Measurements from ENCODE around the gene CXADR.

Gene CXADR

GRCh38 chr21:17583898-17584297, 71.1 kb downstream of the CXADR start:
- TF ChIP-seq CTCF (IDR thresholded peaks at IDR 0.05; ENCODE audit: extremely low read depth, insufficient read depth, missing control alignments), result no peak
- no peak for DNase-seq (ENCODE audit: low spot score)
- in situ Hi-C loops (cut with MboI; ENCODE audit: low pct_unique_long_range_greater_than_20kb, low sequenced_read_pairs, unreplicated experiment), result loop anchor here (25.0 kb wide), 1 partner anchor 197 kb away; no protein-coding TSS in a partner anchor

GRCh38 chr21:17585875-17586450, 73.1 kb downstream of the CXADR start:
- TF ChIP-seq CTCF (IDR thresholded peaks at IDR 0.05; ENCODE audit: extremely low read depth, insufficient read depth, missing control alignments), result peak; percentile 47
- in situ Hi-C loops (cut with MboI; ENCODE audit: low pct_unique_long_range_greater_than_20kb, low sequenced_read_pairs, unreplicated experiment), result loop anchor here (25.0 kb wide), 1 partner anchor 199 kb away; no protein-coding TSS in a partner anchor
- peak; percentile 27 for DNase-seq (ENCODE audit: low spot score)

DNA sequence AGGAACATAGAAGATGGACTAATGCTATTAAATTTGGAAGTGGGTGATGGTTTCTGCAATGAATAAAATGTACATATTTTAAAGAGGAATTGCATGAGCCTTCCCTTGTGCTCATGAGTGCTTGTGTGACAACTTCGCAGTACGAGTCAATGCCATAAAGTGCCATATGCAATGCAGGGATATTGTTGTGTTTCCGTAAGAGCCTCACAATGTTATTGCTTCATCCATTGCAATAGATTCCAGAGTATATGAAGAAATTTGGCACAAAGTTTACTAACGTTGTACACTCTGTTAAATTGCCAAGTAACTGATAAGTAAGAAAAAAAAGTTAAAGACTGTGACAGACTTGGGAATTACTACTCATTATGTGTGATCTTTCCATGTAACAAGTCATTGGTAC, 77.6 kb downstream of the CXADR start:
- no peak for TF ChIP-seq CTCF (IDR thresholded peaks at IDR 0.05; ENCODE audit: extremely low read depth, insufficient read depth, missing control alignments)
- in situ Hi-C loops (cut with MboI; ENCODE audit: low pct_unique_long_range_greater_than_20kb, low sequenced_read_pairs, unreplicated experiment), result loop anchor here (25.0 kb wide), 1 partner anchor 203 kb away; no protein-coding TSS in a partner anchor
- no peak for DNase-seq (ENCODE audit: low spot score)

- in situ Hi-C loops (cut with MboI; ENCODE audit: low pct_unique_long_range_greater_than_20kb, low sequenced_read_pairs, unreplicated experiment), result loop anchor here (25.0 kb wide), 1 partner anchor 210 kb away; no protein-coding TSS in a partner anchor
- TF ChIP-seq CTCF (IDR thresholded peaks at IDR 0.05; ENCODE audit: extremely low read depth, insufficient read depth, missing control alignments), result no peak
- DNase-seq (ENCODE audit: low spot score), result no peak
Measured at GRCh38 chr21:17597680-17598079, 84.8 kb downstream of the CXADR start.

- in situ Hi-C loops (cut with MboI; ENCODE audit: low pct_unique_long_range_greater_than_20kb, low sequenced_read_pairs, unreplicated experiment), result loop anchor here (25.0 kb wide), 1 partner anchor 211 kb away; no protein-coding TSS in a partner anchor
- no peak for TF ChIP-seq CTCF (IDR thresholded peaks at IDR 0.05; ENCODE audit: extremely low read depth, insufficient read depth, missing control alignments)
Measured at GRCh38 chr21:17598437-17598836, 85.6 kb downstream of the CXADR start.

DNA sequence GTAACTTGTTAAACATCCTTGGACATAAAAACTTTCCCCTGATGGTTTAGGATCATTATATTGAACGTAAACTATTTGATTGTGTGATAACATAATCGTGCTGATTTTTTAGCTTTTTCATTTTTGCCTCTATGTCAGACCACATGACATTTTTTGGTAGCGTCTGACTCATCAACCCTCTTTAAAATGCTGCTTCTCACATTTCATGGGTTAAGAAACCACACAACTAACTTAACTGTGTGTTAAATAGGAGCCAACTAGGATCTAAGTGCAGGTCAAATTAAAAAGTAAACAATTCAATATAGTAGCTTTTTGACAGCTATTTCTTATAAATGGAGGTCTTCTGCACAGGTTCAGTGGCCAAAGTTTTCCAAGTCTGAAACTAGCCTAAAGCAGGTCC, 90.0 kb downstream of the CXADR start:
- no peak for TF ChIP-seq CTCF (IDR thresholded peaks at IDR 0.05; ENCODE audit: extremely low read depth, insufficient read depth, missing control alignments)
- no peak for DNase-seq (ENCODE audit: low spot score)
- in situ Hi-C loops (cut with MboI; ENCODE audit: low pct_unique_long_range_greater_than_20kb, low sequenced_read_pairs, unreplicated experiment), result no loop called here

More at GRCh38 chr21:17598437-17598836, 85.6 kb downstream of the CXADR start:
- DNase-seq (ENCODE audit: low spot score), result no peak

Measured in GM13977 (cell line).